GM21825 (cell line): Measurements from ENCODE around the gene CASP6.

Experiments
- ATAC-seq: cut with Tn5 transposase; IDR thresholded peaks from one replicate; pipeline ENCODE4 v1.9.1; 2021; ENCODE audit warnings: mild to moderate bottlenecking, moderate library complexity; ENCODE audit not compliant: unreplicated experiment

The CASP6 gene

GRCh38 chr4:109702950-109703663, at the start of gene CASP6:
CASP6 (minus strand) TSS chr4:109703445; CDS start chr4:109703395, 50 bp downstream.
- peak; percentile 73 for ATAC-seq

- no peak for ATAC-seq
Observed at GRCh38 chr4:109752525-109752924, 49.3 kb upstream of the CASP6 start.

- no peak for ATAC-seq
Observed at GRCh38 chr4:109751852-109752251, 48.6 kb upstream of the CASP6 start.

GRCh38 chr4:109750652-109751244, 47.5 kb upstream of the CASP6 start:
- ATAC-seq, result no peak

GRCh38 chr4:109749388-109750082, 46.3 kb upstream of the CASP6 start:
- ATAC-seq, result no peak

GRCh38 chr4:109748114-109748513, 44.9 kb upstream of the CASP6 start:
- ATAC-seq, result no peak

- ATAC-seq, result no peak
Observed at GRCh38 chr4:109746728-109747127, 43.5 kb upstream of the CASP6 start.

- no peak for ATAC-seq
Observed at GRCh38 chr4:109745830-109746229, 42.6 kb upstream of the CASP6 start.

- no peak for ATAC-seq
Observed at GRCh38 chr4:109739547-109739946, 36.3 kb upstream of the CASP6 start.

- ATAC-seq, result no peak
Observed at GRCh38 chr4:109738104-109738872, 35.0 kb upstream of the CASP6 start.

GRCh38 chr4:109735566-109736365, 32.5 kb upstream of the CASP6 start:
- ATAC-seq, result no peak

GRCh38 chr4:109733728-109734127, 30.5 kb upstream of the CASP6 start:
- ATAC-seq, result no peak

- no peak for ATAC-seq
Observed at GRCh38 chr4:109730619-109731545, 27.6 kb upstream of the CASP6 start.

- ATAC-seq, result peak; percentile 85
Observed at GRCh38 chr4:109729718-109730618, 26.7 kb upstream of the CASP6 start, which contains the start of gene PLA2G12A. PLA2G12A (minus strand) TSS chr4:109730070; CDS start chr4:109729809, 261 bp downstream.

- ATAC-seq, result no peak
Observed at GRCh38 chr4:109729117-109729717, 26.0 kb upstream of the CASP6 start.

GRCh38 chr4:109728385-109728784, 25.1 kb upstream of the CASP6 start:
- no peak for ATAC-seq

- ATAC-seq, result no peak
Observed at GRCh38 chr4:109723110-109723509, 19.9 kb upstream of the CASP6 start.

- no peak for ATAC-seq
Observed at GRCh38 chr4:109722357-109722756, 19.1 kb upstream of the CASP6 start.
